K562 treated with DMSO at 1 percent for 4 hours (cell line): ENCODE results near the gene HP. TPM values are rescaled to one million over a fixed set of nuclear protein-coding genes. Genes with fewer than 3 reads are reported as not detected.

Source experiments
- total RNA-seq: library from RNA; unstranded; fragments of 300-600 nt; gene quantifications from 2 replicates; pipeline ENCODE4 v1.2.3, GENCODE V29; 2022; ENCODE audit not compliant: insufficient read depth

HP gene, protein sequence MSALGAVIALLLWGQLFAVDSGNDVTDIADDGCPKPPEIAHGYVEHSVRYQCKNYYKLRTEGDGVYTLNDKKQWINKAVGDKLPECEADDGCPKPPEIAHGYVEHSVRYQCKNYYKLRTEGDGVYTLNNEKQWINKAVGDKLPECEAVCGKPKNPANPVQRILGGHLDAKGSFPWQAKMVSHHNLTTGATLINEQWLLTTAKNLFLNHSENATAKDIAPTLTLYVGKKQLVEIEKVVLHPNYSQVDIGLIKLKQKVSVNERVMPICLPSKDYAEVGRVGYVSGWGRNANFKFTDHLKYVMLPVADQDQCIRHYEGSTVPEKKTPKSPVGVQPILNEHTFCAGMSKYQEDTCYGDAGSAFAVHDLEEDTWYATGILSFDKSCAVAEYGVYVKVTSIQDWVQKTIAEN
- not detected in 2 replicates for total RNA-seq

DNA sequence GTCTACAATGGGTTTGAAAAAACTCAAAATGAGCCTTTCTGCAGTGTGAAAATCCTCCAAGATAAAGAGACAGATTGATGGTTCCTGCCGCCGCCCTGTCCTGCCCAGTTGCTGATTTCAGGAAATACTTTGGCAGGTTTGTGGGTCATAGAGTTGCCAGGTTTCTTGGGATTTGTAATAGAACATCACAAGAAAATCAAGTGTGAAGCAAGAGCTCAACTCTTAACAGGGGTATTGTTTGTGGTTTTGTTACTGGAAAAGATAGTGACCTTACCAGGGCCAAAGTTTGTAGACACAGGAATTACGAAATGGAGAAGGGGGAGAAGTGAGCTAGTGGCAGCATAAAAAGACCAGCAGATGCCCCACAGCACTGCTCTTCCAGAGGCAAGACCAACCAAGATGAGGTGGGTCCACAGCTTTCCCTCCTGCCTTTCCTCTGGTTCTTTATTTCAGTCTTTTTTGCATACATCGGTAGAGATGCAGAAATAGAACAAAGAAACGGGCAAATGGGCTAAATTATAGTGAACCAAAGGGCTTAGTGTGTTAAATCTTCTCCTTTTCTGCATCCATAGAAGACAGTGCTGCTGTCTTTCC lies at the start of gene HP:
TSS of gene HP (plus strand) at position 252 of the 594 bp plus-strand sequence. CDS start at position 400, 148 bp downstream.

DNA sequence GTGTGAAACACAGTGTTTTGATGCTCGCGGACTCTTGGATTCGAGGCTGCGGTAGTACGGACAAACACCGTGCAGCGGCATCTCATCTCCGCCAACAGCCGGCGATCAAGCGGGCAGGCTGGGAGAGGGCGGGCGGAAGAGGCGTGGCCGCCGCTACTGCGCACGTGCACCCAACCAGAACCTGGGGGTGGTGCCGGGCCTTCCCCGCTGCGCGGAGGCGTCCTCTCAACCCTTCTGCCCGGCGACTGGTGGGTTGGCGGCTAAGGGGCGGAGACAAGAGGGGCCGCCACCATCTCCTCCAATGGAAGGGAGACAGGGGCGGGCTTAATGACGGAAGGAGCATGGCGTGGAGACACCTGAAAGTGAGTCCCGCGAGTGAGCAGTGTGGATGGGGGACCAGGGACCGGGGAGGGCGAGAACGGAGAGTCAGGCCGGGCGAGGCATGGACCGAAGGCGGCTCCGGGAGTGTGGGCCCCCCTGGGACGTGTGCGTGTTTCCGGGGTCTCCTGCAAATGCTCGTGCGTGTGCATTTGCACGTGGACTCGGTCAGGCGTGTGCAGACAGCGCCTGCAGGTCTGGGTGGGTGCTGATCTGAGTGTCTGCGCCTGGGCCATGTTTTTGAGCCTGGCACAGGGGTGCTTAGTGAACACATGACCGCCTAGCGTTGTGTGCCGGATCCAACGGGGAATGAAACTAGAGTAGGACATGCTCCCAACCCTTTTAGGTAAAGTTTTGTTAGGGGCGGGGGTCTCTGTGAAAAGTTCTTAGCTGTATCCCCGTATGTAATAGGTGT lies 45.7 kb upstream of the HP start, which contains the start of gene DHODH:
TSS of gene DHODH (plus strand) at position 321 of the 793 bp plus-strand sequence. CDS start at position 342, 21 bp downstream.

DNA sequence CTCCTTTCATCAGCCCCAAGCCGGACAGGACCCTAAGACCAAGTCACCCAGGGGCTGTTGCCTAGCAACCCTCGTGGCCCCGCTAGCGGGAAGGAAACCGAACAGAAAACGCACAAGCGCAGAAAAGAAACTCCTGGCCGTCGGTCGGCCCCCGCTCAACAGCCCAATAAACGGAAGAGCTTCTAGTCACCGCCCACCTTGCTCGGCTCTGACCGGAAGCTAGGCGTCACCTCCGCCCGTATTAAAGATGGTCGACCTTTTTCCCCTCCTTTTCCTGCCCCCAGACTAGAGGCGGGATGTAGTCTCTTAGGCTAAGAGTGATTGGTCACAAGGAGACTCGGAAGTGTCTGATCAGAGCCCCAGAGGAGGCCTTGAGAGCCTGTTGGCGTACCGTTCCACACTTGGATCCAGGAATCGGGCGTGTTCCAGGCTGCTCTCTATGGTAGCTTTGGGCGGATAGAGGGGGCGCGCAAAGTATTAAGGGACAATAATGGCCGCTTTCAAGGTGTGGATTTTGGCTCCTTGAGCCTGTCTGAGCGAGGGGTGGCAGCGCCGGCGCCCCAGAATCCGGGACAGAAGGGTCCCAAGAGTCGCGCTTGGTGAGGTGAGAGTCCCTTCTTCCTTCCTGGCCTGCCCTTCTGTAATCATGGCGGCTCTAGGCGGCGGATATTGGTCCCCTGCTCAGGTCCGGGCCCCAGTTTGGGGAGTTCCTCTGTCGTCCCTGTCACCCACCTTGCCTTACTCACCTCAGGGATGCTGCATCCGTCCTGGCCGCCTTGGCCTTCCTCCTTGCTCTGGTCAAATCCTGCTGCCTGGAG lies 39.4 kb downstream of the HP start, which contains the start of the genes DHX38 and TXNL4B:
TSS of gene DHX38 (plus strand) at position 400 of the 818 bp plus-strand sequence. CDS start 2,311 bp downstream, outside the sequence.
TSS of gene TXNL4B (minus strand) at position 173 of the 818 bp plus-strand sequence. CDS start 2,871 bp downstream, outside the sequence.

Other genes with a start within 250 kb of the HP start
- 39.1 and 44.6 TPM in 2 replicates for gene AP1G1, start 245.7 kb upstream of the HP start, total RNA-seq
- gene ATXN1L, start 208.5 kb upstream of the HP start, total RNA-seq, result 7.5 and 9.8 TPM in 2 replicates
- 4.4 and 5.6 TPM in 2 replicates for gene ZNF821, start 170.3 kb upstream of the HP start, total RNA-seq
- 96.4 and 139 TPM in 2 replicates for gene IST1, start 159.0 kb upstream of the HP start, total RNA-seq
- not detected in 2 replicates for gene PKD1L3, start 54.1 kb upstream of the HP start, total RNA-seq
- gene DHODH, start 45.8 kb upstream of the HP start, total RNA-seq, result 1.6 and 1.8 TPM in 2 replicates
- gene HPR, start 8.7 kb downstream of the HP start, total RNA-seq, result not detected in 2 replicates
- gene TXNL4B, start 39.1 kb downstream of the HP start, total RNA-seq, result 7.0 and 8.3 TPM in 2 replicates
- 49.5 and 50.3 TPM in 2 replicates for gene DHX38, start 39.3 kb downstream of the HP start, total RNA-seq
- gene PMFBP1, start 117.7 kb downstream of the HP start, total RNA-seq, result 1.5 and 3.1 TPM in 2 replicates